Neural cell (in vitro differentiated cells): Measurements from ENCODE around the gene PRICKLE2. TPM values are rescaled to one million over a fixed set of nuclear protein-coding genes. Genes with fewer than 3 reads are reported as not detected.

Experiments used
- H2AFZ ChIP-seq: fragments of 200-600, 300-800 bp; sonication (generic), shearing (Covaris generic); 2 replicates; pipeline ENCODE4 v1.6.0; 2014; ENCODE audit warnings: low read depth, mild to moderate bottlenecking, antibody characterized with exemption, low read length, moderate library complexity
- H3F3A ChIP-seq: fragments of 200-600 bp; shearing (Covaris generic); 2 replicates; pipeline ENCODE4 v1.6.1; 2016; ENCODE audit warnings: mild to moderate bottlenecking, moderate library complexity, mixed read lengths, antibody characterized with exemption, low read length; ENCODE audit not compliant: insufficient read depth, poor library complexity, severe bottlenecking
- H3K27ac ChIP-seq: fragments of 200-600, 300-800 bp; sonication (generic), shearing (Covaris generic); 2 replicates; pipeline ENCODE4 v1.5.1; 2014; ENCODE audit warnings: mild to moderate bottlenecking, low read length, moderate library complexity
- H3K27me3 ChIP-seq: fragments of 300-800, 200-600 bp; sonication (generic), shearing (Covaris generic); 2 replicates; pipeline ENCODE4 v1.6.0; 2014; ENCODE audit warnings: mild to moderate bottlenecking, low read depth, low read length, moderate library complexity; ENCODE audit not compliant: insufficient read depth
- H3K36me3 ChIP-seq: fragments of 300-800, 200-600 bp; sonication (generic), shearing (Covaris generic); 2 replicates; pipeline ENCODE4 v1.5.1; 2014; ENCODE audit warnings: mild to moderate bottlenecking, antibody characterized with exemption, low read length, moderate library complexity; ENCODE audit not compliant: insufficient read depth
- H3K4me2 ChIP-seq: fragments of 300-800, 200-600 bp; sonication (generic), shearing (Covaris generic); 2 replicates; pipeline ENCODE4 v1.6.0; 2014; ENCODE audit warnings: mild to moderate bottlenecking, low read length
- H3K4me3 ChIP-seq: fragments of 300-800, 200-600 bp; sonication (generic), shearing (Covaris generic); 2 replicates; pipeline ENCODE4 v1.5.1; 2014; ENCODE audit warnings: mild to moderate bottlenecking, low read length, moderate library complexity
- H3K79me2 ChIP-seq: fragments of 200-600 bp; shearing (Covaris generic); replicated peaks from 2 replicates; pipeline ENCODE4 v1.6.0; 2014; ENCODE audit warnings: mild to moderate bottlenecking, low read length, moderate library complexity; ENCODE audit not compliant: insufficient read depth
- H3K9ac ChIP-seq: fragments of 300-800, 200-600 bp; sonication (generic), shearing (Covaris generic); 2 replicates; pipeline ENCODE4 v1.6.1; 2016; ENCODE audit warnings: mild to moderate bottlenecking, low read length, mixed read lengths
- H3K9me2 ChIP-seq: fragments of 200-600 bp; shearing (Covaris generic); 2 replicates; pipeline ENCODE4 v1.6.1; 2016; ENCODE audit warnings: mild to moderate bottlenecking, low read length, mixed read lengths; ENCODE audit not compliant: insufficient read depth
- H3K9me3 ChIP-seq: fragments of 200-600, 300-800 bp; sonication (generic), shearing (Covaris generic); 2 replicates; pipeline ENCODE4 v1.6.1; 2016; ENCODE audit warnings: mild to moderate bottlenecking, mixed run types, low read length, moderate library complexity, mixed read lengths
- H4K20me1 ChIP-seq: fragments of 200-600 bp; shearing (Covaris generic); 2 replicates; pipeline ENCODE4 v1.6.1; 2016; ENCODE audit warnings: mild to moderate bottlenecking, mixed run types; ENCODE audit not compliant: insufficient read depth
- CTCF ChIP-seq: fragments of 450-650 bp; IDR thresholded peaks from 2 replicates; pipeline ENCODE4 v1.5.1; 2014; ENCODE audit warnings: antibody characterized with exemption, mild to moderate bottlenecking, moderate library complexity; ENCODE audit not compliant: poor library complexity, severe bottlenecking
- EZH2 ChIP-seq: fragments of 200-600, 300-800 bp; shearing (Covaris generic), sonication (generic); IDR thresholded peaks from 2 replicates; pipeline ENCODE4 v1.6.1; 2014; ENCODE audit warnings: antibody characterized with exemption, low read length, borderline replicate concordance, mild to moderate bottlenecking; ENCODE audit not compliant: insufficient read depth, poor library complexity, severe bottlenecking
- POLR2AphosphoS5 ChIP-seq: IDR thresholded peaks from 2 replicates; pipeline ENCODE4 v1.6.1; 2012
- REST ChIP-seq: IDR thresholded peaks from 2 replicates; pipeline ENCODE4 v1.6.1; 2012; ENCODE audit warnings: borderline replicate concordance
- polyA plus RNA-seq: library from polyadenylated mRNA; depleted of rRNA; stranded (reverse); fragments of >200 nt; gene quantifications from 2 replicates; pipeline ENCODE4 v1.2.3, GENCODE V29; 2014

The PRICKLE2 gene
- polyA plus RNA-seq, 1 donor from 2014 or later, result 8.7 TPM

GRCh38 chr3:64047787-64048186 lies 177.5 kb downstream of the PRICKLE2 start:
- Histone ChIP-seq H3K36me3 (no peaks in the 10 kb centered on the region), H2AFZ (no peak overlapping the region), H3K9ac (no peak overlapping the region), H3F3A (no peaks in the 10 kb centered on the region), H3K9me3 (no peaks in the 10 kb centered on the region), H3K27me3 (no peaks in the 10 kb centered on the region), H3K27ac (peak overlapping the region; percentile 31), H3K9me2 (no peaks in the 10 kb centered on the region), H4K20me1 (no peaks in the 10 kb centered on the region), H3K79me2 (no peaks in the 10 kb centered on the region), H3K4me3 (no peak overlapping the region), H3K4me2 (no peak overlapping the region)
- no peak for TF ChIP-seq REST
- no peak for TF ChIP-seq EZH2

- H3K4me3 ChIP-seq, result no peak overlapping the region
These were observed 178.2 kb downstream of the PRICKLE2 start for GRCh38 chr3:64046996-64047594.

More at GRCh38 chr3:64046996-64047594, 178.2 kb downstream of the PRICKLE2 start:
- no peaks in the 10 kb centered on the region for H4K20me1 ChIP-seq
- H3K9ac ChIP-seq, result no peak overlapping the region
- no peaks in the 10 kb centered on the region for H3F3A ChIP-seq
- no peaks in the 10 kb centered on the region for H3K9me2 ChIP-seq
- H2AFZ ChIP-seq, result no peak overlapping the region
- no peak for TF ChIP-seq REST
- no peak for TF ChIP-seq CTCF
- no peak for TF ChIP-seq POLR2AphosphoS5
- H3K9me3 ChIP-seq, result no peaks in the 10 kb centered on the region
- H3K36me3 ChIP-seq, result no peaks in the 10 kb centered on the region
- H3K79me2 ChIP-seq, result no peaks in the 10 kb centered on the region
- peak overlapping the region; percentile 31 for H3K27ac ChIP-seq
- H3K4me2 ChIP-seq, result no peak overlapping the region
- no peaks in the 10 kb centered on the region for H3K27me3 ChIP-seq
